Heart left ventricle (tissue), 16 donors: ENCODE measurements around the gene CAPN2. TPM values are rescaled to one million over a fixed set of nuclear protein-coding genes. Genes with fewer than 3 reads are reported as not detected.

Experiments used
- ATAC-seq, 4 donors: fragments of 200-7000 bp; cut with Tn5 transposase; one replicate each; pipeline ENCODE4 v1.9.1; 2020 to 2022; ENCODE audit warnings: moderate library complexity in 4 of 4, mild to moderate bottlenecking in 3 of 4, moderate number of reproducible peaks in 1 of 4
- DNase-seq, 5 donors: peaks; one replicate each; pipeline ENCODE4 v3.0.0-alpha.2; 2020
- H3K27ac ChIP-seq, 12 donors: fragments of 200-600 bp; sonication (generic) in 4 of 12; one replicate each; pipeline versions ENCODE4 v1.5.0 to v1.8.0; 2016 to 2022; ENCODE audit warnings: mild to moderate bottlenecking in 2 of 12
- H3K27me3 ChIP-seq, 9 donors: fragments of 200-600 bp; sonication (generic) in 2 of 9; one replicate each; pipeline versions ENCODE4 v1.5.1 to v1.8.0; 2016 to 2022; ENCODE audit warnings: mild to moderate bottlenecking in 3 of 9
- H3K36me3 ChIP-seq, 9 donors: fragments of 200-600 bp; sonication (generic) in 2 of 9; one replicate each; pipeline versions ENCODE4 v1.5.0 to v1.8.0; 2018 to 2022; ENCODE audit warnings: mild to moderate bottlenecking in 2 of 9
- H3K4me1 ChIP-seq, 12 donors: fragments of 200-600 bp; sonication (generic) in 4 of 12; one replicate each; pipeline versions ENCODE4 v1.5.0 to v1.8.0; 2016 to 2022; ENCODE audit warnings: mild to moderate bottlenecking in 3 of 12
- H3K4me3 ChIP-seq, 12 donors: fragments of 200-600 bp; sonication (generic) in 4 of 12; one replicate each; pipeline versions ENCODE4 v1.5.0 to v1.8.0; 2017 to 2022; ENCODE audit warnings: mild to moderate bottlenecking in 9 of 12, moderate library complexity in 4 of 12
- H3K9me3 ChIP-seq, 12 donors: fragments of 200-600 bp; sonication (generic) in 4 of 12; one replicate each; pipeline versions ENCODE4 v1.5.0 to v1.8.0; 2016 to 2022; ENCODE audit warnings: mild to moderate bottlenecking in 1 of 12
- POLR2A ChIP-seq, 2 donors: fragments of 450-650 bp; IDR thresholded peaks; one replicate each; pipeline ENCODE4 v1.6.1; 2017; ENCODE audit warnings: antibody characterized with exemption in 2 of 2, mild to moderate bottlenecking in 2 of 2, moderate library complexity in 2 of 2
- WGBS, 4 donors: extraction: QIAGEN DNeasy Blood & Tissue Kit in 2 of 4; methylation state at CpG; one replicate each; pipeline versions ENCODE4 v1.1.5 to v1.1.7; 2013 to 2018; 5-methylcytosine and 5-hydroxymethylcytosine counted together
- intact Hi-C, 10 donors: fragments of 100-400 bp; cut with DNase I; formaldehyde crosslinking; loops; one replicate each; pipeline versions ENCODE4 v1.11.1 to v1.14.2; 2022
- polyA plus RNA-seq, 2 donors: library from polyadenylated mRNA; stranded (reverse); fragments of 200-250 nt; gene quantifications; one replicate each; pipeline ENCODE4 v1.2.3, GENCODE V29; 2013
- total RNA-seq, 9 donors: library from RNA; depleted of rRNA in 2 of 9; stranded (reverse); fragments of >200 nt in 2 of 9; fragmentation: NEBNext Ultra II Directional in 3 of 9; extraction: Animal tissue kit (Norgen Biotek cat#: 25700) in 3 of 9; gene quantifications; one replicate each; pipeline versions ENCODE4 v1.1.0 to v1.2.4, GENCODE V29; 2016 to 2023
- TF ChIP-seq, protein P1 (sequence below), 12 donors: fragments of 200-600 bp; sonication (generic) in 4 of 12; IDR thresholded peaks; one replicate each; pipeline versions ENCODE4 v1.5.0 to v1.8.0; 2018 to 2022; ENCODE audit warnings: antibody characterized with exemption in 12 of 12, mild to moderate bottlenecking in 5 of 12
- donor health status: ischemic (EF 13 %, LVEDD 7.1; RV severe dilation, severe dysfunction).
- donor health status: healthy with polysubstance abuse.
- donor health status: DM: no; HTN: yes; CAD: no.
- donor health status: DM: no; HTN: no; CAD: no.
- donor health status: ischemic (EF 25% LVEDD 6.9; RV normal size, moderate dysfunction).
- donor health status: ischemic (EF 25% LVEDD 5.7; RV mildly dilated, moderate dysfunction).
- donor health status: healthy.
- donor health status: DM: yes; HTN: yes; CAD: no.
- donor health status: ischemic (EF 35%, LVEDD 5.7; RV mildly dilated, moderate dysfunction).
- donor health status: nonischemic (EF 11% LVEDD 7.7; RV severe dilation, severe dysfunction).
- donor health status: DM: yes; HTN: yes; CAD: no.
- donor health status: PGD.
- donor health status: ischemic (EF 29% LVEDD 5.4; RV normal size, mild dysfunction).
- donor health status: nonischemic (EF 23%, LVEDD 6.1; RV moderate dilation, normal function).

Gene CAPN2
- total and polyA plus RNA-seq, 11 donors, result 54.4 to 115 (median 81.8) TPM

- DNase-seq (no peak), ATAC-seq (no peak)
- Histone ChIP-seq H3K4me3 (no peak overlapping the region), H3K27me3 (no peaks in the 10 kb centered on the region), H3K4me1 (peaks cover 3 to 64% (median 38%) of the 10 kb centered on the region in 12 donors), H3K27ac (no peak overlapping the region), H3K9me3 (no peaks in the 10 kb centered on the region), H3K36me3 (no peaks in the 10 kb centered on the region)
- intact Hi-C loops, result loop anchor here in 1 of 10 donors (10.0 kb wide), 1 partner anchor 142 kb away; the partner anchor contains the start of gene TP53BP2
- TF ChIP-seq POLR2A (IDR thresholded peaks at IDR 0.05), result no peak
- TF ChIP-seq, protein P1, sequence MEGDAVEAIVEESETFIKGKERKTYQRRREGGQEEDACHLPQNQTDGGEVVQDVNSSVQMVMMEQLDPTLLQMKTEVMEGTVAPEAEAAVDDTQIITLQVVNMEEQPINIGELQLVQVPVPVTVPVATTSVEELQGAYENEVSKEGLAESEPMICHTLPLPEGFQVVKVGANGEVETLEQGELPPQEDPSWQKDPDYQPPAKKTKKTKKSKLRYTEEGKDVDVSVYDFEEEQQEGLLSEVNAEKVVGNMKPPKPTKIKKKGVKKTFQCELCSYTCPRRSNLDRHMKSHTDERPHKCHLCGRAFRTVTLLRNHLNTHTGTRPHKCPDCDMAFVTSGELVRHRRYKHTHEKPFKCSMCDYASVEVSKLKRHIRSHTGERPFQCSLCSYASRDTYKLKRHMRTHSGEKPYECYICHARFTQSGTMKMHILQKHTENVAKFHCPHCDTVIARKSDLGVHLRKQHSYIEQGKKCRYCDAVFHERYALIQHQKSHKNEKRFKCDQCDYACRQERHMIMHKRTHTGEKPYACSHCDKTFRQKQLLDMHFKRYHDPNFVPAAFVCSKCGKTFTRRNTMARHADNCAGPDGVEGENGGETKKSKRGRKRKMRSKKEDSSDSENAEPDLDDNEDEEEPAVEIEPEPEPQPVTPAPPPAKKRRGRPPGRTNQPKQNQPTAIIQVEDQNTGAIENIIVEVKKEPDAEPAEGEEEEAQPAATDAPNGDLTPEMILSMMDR (IDR thresholded peaks at IDR 0.05), result no peak
- 92 to 96% (median 93%) methylated on average over 4 of the region's 4 CpGs for WGBS, 4 donors
Measured at GRCh38 chr1:223702735-223703667, 9.3 kb upstream of the CAPN2 start.

DNA sequence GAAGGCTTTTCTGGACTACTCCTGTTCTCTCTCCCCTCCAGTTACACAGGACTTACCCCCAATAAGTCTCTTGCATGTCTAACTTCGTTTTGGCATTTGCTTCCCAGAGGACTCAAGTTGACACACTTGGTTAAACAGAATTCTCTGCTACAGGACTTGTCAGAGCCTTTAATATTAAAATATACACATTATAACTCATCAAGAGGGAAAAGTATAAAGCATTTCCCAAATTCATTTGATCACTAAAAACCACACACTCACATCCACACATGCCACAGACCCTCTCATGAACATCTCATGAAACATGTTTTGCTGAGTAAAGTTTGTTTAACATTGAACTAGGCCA, 8.7 kb upstream of the CAPN2 start:
- intact Hi-C loops, result loop anchor here in 1 of 10 donors (10.0 kb wide), 1 partner anchor 141 kb away; the partner anchor contains the start of gene TP53BP2
- no peaks in the 10 kb centered on the region for H3K9me3 ChIP-seq
- H3K4me1 ChIP-seq, result peaks cover 3 to 64% (median 43%) of the 10 kb centered on the region in 12 donors
- 75 to 93% (median 78%) methylated on average over 1 of the region's 1 CpG for WGBS, 4 donors
- no peaks in the 10 kb centered on the region for H3K27me3 ChIP-seq
- no peak for ATAC-seq
- H3K4me3 ChIP-seq, result no peak overlapping the region
- no peaks in the 10 kb centered on the region for H3K36me3 ChIP-seq
- no peak for DNase-seq
- TF ChIP-seq POLR2A (IDR thresholded peaks at IDR 0.05), result no peak
- TF ChIP-seq, protein P1 (IDR thresholded peaks at IDR 0.05), result no peak
- no peak overlapping the region for H3K27ac ChIP-seq

- WGBS, 4 donors, result 19 to 25% (median 22%) methylated on average over 7 to 8 of the region's 8 CpGs
- H3K4me1 ChIP-seq, result peaks cover 3 to 71% (median 54%) of the 10 kb centered on the region in 12 donors
- no peaks in the 10 kb centered on the region for H3K9me3 ChIP-seq
- H3K4me3 ChIP-seq, result peak overlapping the region in 2 of 12 donors; percentile 2 to 6
- H3K27ac ChIP-seq, result peak overlapping the region in 11 of 12 donors; percentile 1 to 87 (median 36)
- TF ChIP-seq, protein P1 (IDR thresholded peaks at IDR 0.05), result no peak
- no peak for TF ChIP-seq POLR2A (IDR thresholded peaks at IDR 0.05)
- intact Hi-C loops, result loop anchor here in 1 of 10 donors (10.0 kb wide), 1 partner anchor 140 kb away; the partner anchor contains the start of gene TP53BP2
- no peaks in the 10 kb centered on the region for H3K27me3 ChIP-seq
- DNase-seq (no peak), ATAC-seq (peak; percentile 17 to 61 (median 50))
- no peaks in the 10 kb centered on the region for H3K36me3 ChIP-seq
Measured at GRCh38 chr1:223704921-223705878, 7.1 kb upstream of the CAPN2 start.
